ENCODE results near the gene SLC35F4.
"Not testable (repeated sequence)": the region's sequence is repeated elsewhere in the genome, so short reads cannot be mapped to it uniquely, and the experiment has no call there.

The SLC35F4 gene

GRCh38 chr14:57869617-57870016 lies 3.7 kb upstream of the SLC35F4 start:
- TF ChIP-seq, protein P1, sequence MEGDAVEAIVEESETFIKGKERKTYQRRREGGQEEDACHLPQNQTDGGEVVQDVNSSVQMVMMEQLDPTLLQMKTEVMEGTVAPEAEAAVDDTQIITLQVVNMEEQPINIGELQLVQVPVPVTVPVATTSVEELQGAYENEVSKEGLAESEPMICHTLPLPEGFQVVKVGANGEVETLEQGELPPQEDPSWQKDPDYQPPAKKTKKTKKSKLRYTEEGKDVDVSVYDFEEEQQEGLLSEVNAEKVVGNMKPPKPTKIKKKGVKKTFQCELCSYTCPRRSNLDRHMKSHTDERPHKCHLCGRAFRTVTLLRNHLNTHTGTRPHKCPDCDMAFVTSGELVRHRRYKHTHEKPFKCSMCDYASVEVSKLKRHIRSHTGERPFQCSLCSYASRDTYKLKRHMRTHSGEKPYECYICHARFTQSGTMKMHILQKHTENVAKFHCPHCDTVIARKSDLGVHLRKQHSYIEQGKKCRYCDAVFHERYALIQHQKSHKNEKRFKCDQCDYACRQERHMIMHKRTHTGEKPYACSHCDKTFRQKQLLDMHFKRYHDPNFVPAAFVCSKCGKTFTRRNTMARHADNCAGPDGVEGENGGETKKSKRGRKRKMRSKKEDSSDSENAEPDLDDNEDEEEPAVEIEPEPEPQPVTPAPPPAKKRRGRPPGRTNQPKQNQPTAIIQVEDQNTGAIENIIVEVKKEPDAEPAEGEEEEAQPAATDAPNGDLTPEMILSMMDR (conservative IDR thresholded peaks at IDR 0.05; ENCODE audit: low read length), result no peak
- no peak for DNase-seq (ENCODE audit: low read depth)
- no peak overlapping the region for H3K4me3 ChIP-seq (ENCODE audit: low read length)

DNA sequence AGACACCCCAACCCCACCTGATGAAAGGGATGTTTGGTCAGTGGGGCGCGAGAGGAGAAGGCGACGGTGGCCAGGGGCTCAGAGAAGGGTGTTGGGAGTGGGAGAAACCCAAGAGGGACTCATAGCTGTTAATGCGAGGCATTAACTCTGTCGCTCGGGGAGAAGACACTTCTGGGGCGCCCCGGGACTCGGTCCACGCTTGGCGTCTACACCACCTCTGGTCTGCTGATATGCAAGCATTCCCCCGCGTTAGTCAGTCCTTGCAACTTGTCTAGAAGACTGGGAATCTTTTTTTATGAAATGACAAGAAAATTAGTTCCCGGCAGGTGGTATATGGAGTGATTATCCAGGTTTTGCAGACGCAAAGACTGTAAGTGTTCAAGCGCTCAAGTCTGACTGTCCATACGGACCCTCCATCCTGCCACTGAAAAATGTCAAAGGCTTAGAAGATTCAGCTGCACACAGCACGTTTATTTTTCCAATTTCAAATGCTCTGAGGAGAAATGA lies 360 bp upstream of the SLC35F4 start:
- DNase-seq (ENCODE audit: low read depth), result no peak
- H3K4me3 ChIP-seq (ENCODE audit: low read length), result no peak overlapping the region
- TF ChIP-seq, protein P1 (conservative IDR thresholded peaks at IDR 0.05; ENCODE audit: low read length), result no peak

GRCh38 chr14:57865066-57865402 lies 858 bp downstream of the SLC35F4 start:
- no peak for DNase-seq (ENCODE audit: low read depth)
- H3K4me3 ChIP-seq (ENCODE audit: low read length), result no peak overlapping the region
- TF ChIP-seq, protein P1 (conservative IDR thresholded peaks at IDR 0.05; ENCODE audit: low read length), result no peak

GRCh38 chr14:57864659-57865058 lies 1.2 kb downstream of the SLC35F4 start:
- DNase-seq (ENCODE audit: low read depth), result no peak
- H3K4me3 ChIP-seq (ENCODE audit: low read length), result no peak overlapping the region
- TF ChIP-seq, protein P1 (conservative IDR thresholded peaks at IDR 0.05; ENCODE audit: low read length), result no peak

DNA sequence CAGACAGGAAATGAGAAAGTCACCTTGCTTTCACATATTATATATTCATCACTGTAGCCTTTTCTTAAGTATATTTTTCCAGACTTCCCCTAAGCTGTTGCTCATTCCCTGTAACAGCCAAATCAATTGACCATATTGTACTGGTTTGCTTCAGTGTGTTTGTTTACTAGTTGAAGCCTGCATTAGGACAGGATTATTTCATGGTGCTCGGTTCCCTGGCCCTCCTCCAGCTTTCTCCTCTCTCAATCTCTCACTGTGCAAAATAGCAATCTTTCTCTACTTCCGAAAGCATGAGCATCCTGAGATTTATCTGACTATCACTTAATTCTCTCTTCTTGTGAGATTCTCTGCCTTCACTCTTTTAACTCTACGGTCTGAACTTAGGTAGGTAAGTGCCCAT lies 2.4 kb downstream of the SLC35F4 start:
- TF ChIP-seq, protein P1 (conservative IDR thresholded peaks at IDR 0.05; ENCODE audit: low read length), result no peak
- no peak overlapping the region for H3K4me3 ChIP-seq (ENCODE audit: low read length)
- no peak for DNase-seq (ENCODE audit: low read depth)

- not testable (repeated sequence) for DNase-seq (ENCODE audit: low read depth); H3K4me3 ChIP-seq (ENCODE audit: low read length)
Observed at GRCh38 chr14:57855666-57856065, 10.2 kb downstream of the SLC35F4 start.

GRCh38 chr14:57854571-57854970 lies 11.3 kb downstream of the SLC35F4 start:
- H3K4me3 ChIP-seq (ENCODE audit: low read length), result no peak overlapping the region
- DNase-seq (ENCODE audit: low read depth), result no peak
- TF ChIP-seq, protein P1 (conservative IDR thresholded peaks at IDR 0.05; ENCODE audit: low read length), result no peak

DNA sequence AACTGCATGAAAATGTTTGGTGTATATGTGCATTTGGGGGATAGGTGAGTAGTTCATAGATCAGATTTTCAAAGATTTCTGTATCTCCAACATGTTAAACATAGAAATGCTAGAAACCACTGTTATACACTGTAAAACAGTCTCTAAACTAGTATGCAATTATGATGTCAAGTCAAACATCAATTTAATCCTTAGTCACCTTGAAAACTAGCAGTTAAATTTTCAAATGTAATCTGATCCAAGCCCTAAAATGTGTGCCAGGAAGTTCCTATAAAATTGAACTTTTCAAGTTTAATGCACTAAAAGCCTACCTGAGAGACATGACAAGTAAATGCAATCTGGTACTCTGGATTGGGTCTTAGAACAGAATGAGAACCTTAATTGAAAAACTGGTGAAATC lies 14.5 kb downstream of the SLC35F4 start:
- TF ChIP-seq, protein P1 (conservative IDR thresholded peaks at IDR 0.05; ENCODE audit: low read length), result no peak
- no peak overlapping the region for H3K4me3 ChIP-seq (ENCODE audit: low read length)
- no peak for DNase-seq (ENCODE audit: low read depth)
